NT2/D1 (cell line): ENCODE results near the gene TAF8.

Source experiments
- SUZ12 ChIP-seq: IDR thresholded peaks from 2 replicates; pipeline ENCODE4 v1.6.1; 2011; ENCODE audit not compliant: insufficient read length, insufficient read depth; ENCODE audit errors: extremely low read depth
- ZNF274 ChIP-seq: IDR thresholded peaks from 2 replicates; pipeline ENCODE4 v1.6.1; 2011; ENCODE audit warnings: mild to moderate bottlenecking, low read depth, low read length

- TF ChIP-seq SUZ12: no peak
- TF ChIP-seq ZNF274: no peak
Measured at GRCh38 chr6:42133926-42134325, 83.6 kb downstream of the TAF8 start.
